DMS 273 treated with DMSO at 0.1 percent for 48 hours (cell line): Measurements from ENCODE around the gene ARL3.

Experiments
- DNase-seq: peaks from one replicate; lab custom pipeline; 2025; lab: John Stamatoyannopoulos, UW

The ARL3 gene

GRCh38 chr10:102639537-102639936 lies 74.7 kb downstream of the ARL3 start:
- DNase-seq: no peak

DNA sequence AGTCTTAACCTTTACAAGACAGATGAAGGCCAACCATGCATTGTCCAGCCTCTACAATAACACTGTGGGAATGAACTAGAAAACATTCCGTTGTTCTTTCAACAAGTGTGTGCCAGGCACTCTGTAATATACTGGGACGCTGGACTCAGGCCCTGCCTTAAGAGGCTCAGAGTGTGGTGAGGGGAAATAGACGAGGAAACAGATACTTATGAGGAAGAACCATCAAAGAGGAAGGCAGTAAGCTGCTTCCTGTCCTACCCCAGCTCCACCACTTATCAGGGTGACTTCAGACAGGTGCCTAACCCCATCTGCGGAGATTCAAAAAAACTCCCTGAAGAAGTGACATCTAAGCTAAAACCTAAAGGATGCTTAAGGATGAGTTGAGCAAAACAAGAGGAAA lies 78.8 kb downstream of the ARL3 start:
- no peak for DNase-seq

DNA sequence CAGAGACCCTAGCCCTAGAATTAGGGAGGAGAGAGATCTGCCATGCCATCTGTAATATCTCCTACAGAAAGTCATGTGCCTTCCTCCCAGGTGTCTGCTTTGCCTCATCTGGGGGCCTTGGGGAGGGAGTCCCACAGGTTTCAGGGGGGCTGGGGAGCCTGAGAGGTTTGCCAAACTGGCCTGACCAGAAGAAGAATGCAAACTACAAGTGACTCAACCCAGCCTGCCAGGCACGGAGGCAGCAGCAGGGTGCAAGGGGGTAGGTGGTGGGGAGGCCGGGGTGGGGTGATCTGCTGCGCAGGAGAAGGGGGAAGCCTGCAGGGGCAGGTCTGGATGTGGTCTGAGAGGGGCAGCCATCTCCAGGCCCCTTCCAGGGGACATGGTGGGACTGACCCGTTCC lies 79.5 kb downstream of the ARL3 start:
- no peak for DNase-seq

GRCh38 chr10:102633848-102634247 lies 80.3 kb downstream of the ARL3 start:
- no peak for DNase-seq

GRCh38 chr10:102633287-102633686 lies 80.9 kb downstream of the ARL3 start:
- DNase-seq: no peak

- no peak for DNase-seq
Observed at GRCh38 chr10:102632394-102633111, 81.6 kb downstream of the ARL3 start.

- DNase-seq: no peak
Observed at GRCh38 chr10:102631525-102632393, 82.4 kb downstream of the ARL3 start.

GRCh38 chr10:102630663-102631062 lies 83.5 kb downstream of the ARL3 start:
- no peak for DNase-seq

DNA sequence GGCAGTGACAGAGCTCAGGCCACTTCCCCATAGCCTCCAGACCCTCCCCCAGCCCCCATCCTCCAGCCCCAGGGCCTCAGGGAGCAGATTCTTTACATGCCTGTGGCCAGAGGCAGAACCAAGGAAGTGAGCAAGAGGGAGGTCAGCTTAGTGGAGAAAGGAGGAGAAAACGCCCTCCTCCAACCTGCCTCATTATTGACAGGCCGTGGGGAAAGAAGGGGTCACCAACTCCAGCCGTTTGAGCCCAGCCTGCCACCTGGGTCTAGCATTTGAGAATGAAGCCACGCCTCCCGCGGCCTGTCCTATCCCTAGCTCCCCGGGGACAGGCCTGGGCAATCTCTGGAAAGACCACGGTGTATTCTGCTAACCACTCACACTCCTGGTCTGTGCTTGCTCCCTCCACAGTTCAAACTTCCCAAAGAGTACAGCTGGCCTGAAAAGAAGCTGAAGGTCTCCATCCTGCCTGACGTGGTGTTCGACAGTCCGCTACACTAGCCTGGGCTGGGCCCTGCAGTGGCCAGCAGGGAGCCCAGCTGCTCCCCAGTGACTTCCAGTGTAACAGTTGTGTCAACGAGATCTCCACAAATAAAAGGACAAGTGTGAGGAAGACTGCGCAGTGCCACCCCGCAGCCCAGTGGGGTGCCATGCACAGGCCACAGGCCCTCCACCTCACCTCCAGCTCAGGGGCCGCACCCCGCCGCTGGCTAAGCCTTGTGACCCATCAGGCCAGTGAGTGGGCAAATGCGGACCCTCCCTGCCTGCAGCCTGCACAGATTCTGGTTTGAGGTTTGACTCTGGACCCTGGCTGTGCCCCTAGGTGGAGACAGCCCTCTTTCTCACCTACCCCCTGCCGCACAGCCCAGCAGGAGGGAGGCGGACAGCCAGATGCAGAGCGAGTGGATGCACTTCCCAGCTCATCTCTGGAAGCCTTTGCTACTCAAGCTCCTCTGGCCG lies 84.3 kb downstream of the ARL3 start:
- DNase-seq: no peak

DNA sequence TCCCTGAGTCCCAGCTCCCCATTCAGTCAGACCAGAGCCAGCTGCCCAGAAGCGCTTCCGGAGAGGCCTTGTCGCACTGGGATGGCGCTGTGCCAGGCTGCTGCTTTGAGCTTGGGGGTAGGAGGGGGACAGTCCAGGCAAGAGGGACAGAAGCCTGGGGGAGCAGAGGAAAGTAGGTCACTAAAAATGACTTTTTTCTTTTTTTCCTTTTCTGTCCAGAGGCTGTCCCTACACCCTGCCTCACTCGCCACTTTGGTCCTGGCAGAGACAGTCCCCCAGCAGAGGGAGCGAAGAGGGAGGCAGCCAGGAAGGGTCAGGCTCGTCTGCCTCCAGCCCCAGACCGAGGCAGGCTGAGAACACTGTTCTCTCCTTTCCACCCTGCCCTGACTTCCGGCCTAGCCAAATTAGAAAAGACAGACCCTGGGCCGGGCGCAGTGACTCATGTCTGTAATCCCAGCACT lies 85.7 kb downstream of the ARL3 start:
- no peak for DNase-seq

DNA sequence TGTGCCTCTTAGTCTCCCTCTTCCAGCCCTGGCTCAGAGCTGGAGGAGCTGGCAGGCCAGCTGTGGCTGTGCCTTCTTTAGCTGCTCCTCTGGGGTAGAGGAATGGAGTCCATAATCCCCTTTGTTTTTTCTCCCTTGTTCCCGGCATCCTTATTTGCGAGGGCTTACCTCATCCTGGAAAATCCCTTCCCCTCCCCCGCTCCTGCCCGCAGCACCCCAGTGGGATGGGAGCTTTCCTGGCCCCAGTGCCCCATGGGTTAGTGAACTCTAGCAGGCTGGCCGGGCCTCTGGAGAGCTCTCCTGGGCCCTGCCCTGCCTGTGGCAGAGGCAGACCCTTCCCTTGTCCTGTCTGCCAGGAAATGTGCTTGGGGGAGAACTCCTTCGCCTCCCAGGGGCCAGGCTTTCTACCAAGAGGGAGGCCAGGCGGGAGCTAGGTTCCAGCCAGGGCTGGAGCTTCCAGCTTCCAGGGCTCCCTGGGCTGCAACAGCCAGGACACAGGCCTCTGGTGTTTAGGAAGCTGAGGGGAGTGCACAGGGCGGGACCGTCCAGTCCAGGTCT lies 86.4 kb downstream of the ARL3 start:
- no peak for DNase-seq

GRCh38 chr10:102627291-102627735 lies 86.9 kb downstream of the ARL3 start:
- DNase-seq: no peak

DNA sequence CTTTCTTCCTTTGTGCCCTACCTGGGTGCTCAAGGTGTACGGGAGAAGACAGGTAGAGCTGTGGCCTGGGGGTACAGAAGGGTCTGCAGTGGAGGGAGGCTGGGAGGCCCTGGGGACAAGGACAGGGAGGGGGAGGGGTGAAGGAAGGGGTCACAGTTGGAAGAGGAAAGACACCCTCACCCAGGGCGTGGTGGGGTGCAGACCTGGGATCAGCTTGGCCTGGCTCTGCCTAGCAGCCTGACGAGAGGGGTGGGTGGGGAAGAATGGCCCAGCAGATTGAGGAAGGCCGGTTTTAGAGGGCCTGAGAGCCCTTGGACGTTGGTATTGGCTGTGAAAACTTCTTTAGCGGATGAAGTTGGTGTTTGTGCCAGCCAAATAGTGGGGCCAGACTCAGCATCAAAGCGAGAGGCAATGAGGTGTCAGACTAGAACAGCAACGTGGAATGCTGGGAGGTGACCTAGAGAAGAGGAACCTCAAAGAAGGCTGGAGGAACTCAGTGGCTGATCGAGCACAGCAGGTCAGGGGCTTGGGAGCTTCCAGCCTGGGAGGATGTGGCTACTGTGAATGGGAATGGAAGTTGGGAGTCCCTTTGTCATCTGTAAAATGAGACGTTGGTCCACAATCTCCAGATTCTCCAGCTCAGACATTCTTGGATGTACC lies 88.0 kb downstream of the ARL3 start:
- no peak for DNase-seq

DNA sequence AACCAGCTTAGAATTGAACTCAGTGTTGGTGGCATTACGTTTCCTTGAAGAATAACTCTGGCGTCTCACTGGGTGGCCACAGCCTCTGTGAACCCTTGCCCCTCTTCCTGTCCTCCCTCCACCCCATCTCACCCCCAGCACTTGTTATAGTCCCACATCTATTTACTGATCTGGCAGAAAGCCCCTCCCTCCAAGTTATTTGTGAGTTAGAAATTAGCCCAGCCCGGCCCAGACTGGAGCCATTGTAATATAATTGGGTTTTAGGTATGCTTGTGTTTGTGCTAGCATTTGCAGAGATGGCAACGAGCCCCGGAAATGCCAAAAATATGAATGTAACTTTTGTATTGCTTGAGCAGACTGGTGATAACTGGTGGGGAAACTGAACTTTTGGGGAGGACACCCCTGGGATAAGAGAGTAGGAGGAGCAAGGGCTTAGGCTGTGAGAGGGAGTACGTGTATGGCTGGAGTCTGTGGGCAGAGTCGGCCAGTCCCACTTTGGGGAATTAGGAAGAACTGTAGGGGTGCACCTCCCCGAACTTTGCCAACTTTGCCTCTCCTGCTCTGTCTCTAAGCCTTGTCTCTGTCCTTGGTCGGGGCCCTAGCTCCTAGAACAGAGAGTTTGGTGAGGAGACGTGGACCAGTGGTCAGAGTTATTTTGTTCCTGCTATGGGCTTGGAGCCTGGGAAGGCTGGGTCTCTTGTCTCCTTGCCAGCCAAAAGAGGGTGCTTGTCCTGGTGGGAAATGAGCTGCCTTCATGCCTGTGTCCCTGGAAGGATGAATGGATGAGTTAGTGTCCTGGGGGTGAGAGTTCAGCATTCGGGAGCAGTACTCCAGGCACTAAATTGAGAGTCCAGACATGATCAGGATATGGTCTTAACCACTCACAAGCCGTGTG lies 89.2 kb downstream of the ARL3 start:
- no peak for DNase-seq

GRCh38 chr10:102624094-102624493 lies 90.1 kb downstream of the ARL3 start:
- no peak for DNase-seq
